T-cell (primary cell): ENCODE results near the gene TRAF3IP1. TPM values are rescaled to one million over a fixed set of nuclear protein-coding genes. Genes with fewer than 3 reads are reported as not detected.

Source experiments
- ATAC-seq, 4 experiments: fragments of 200-7000 bp in 3 of 4; fragments of 150-1000 bp in 1 of 4; cut with Tn5 transposase; replicated peaks in 1 of 4; 1 replicate in 3 of 4; 2 replicates in 1 of 4; pipeline ENCODE4 v1.10.0; 2021; ENCODE audit warnings: moderate library complexity in 3 of 4, mild to moderate bottlenecking in 2 of 4, moderate number of reproducible peaks in 1 of 4
- CTCF ChIA-PET, 2 donors: fragments of 300-600 bp; sonication (Branson Sonifier 250); formaldehyde crosslinking; loops; one replicate each; lab custom pipeline; 2022; ENCODE audit warnings: antibody characterized with exemption in 2 of 2; lab: Charles Lee
- POLR2A ChIA-PET, 2 donors: fragments of 300-600 bp; sonication (Branson Sonifier 250); formaldehyde crosslinking; loops; one replicate each; lab custom pipeline; 2022; ENCODE audit warnings: antibody characterized with exemption in 2 of 2; lab: Charles Lee
- DNase-seq, 35 experiments: peaks; one replicate each; pipeline versions ENCODE4 v3.0.0 to v3.0.0-alpha.2; 2013 to 2023
- H3K27ac ChIP-seq: one replicate; pipeline ENCODE4 v1.5.1; 2013; ENCODE audit warnings: low read length
- H3K27me3 ChIP-seq, 2 experiments: replicated peaks in 1 of 2; 1 replicate in 1 of 2; 2 replicates in 1 of 2; pipeline versions ENCODE4 v1.6.1 to v1.7.0; 2013; ENCODE audit warnings: low read length in 1 of 2, mixed read lengths in 1 of 2; ENCODE audit not compliant: control insufficient read depth in 2 of 2, insufficient read depth in 2 of 2; ENCODE audit errors: extremely low read depth in 1 of 2
- H3K36me3 ChIP-seq, 2 donors: 1 replicate in 1 of 2; 2 replicates in 1 of 2; pipeline versions ENCODE4 v1.6.1 to v1.7.0; 2013; ENCODE audit warnings: low read length in 1 of 2; ENCODE audit not compliant: control insufficient read depth in 2 of 2, insufficient read depth in 1 of 2; ENCODE audit errors: extremely low read depth in 1 of 2
- H3K4me1 ChIP-seq, 2 experiments: 1 replicate in 1 of 2; 2 replicates in 1 of 2; pipeline versions ENCODE4 v1.6.1 to v1.7.0; 2013; ENCODE audit warnings: low read length in 2 of 2, mixed read lengths in 1 of 2; ENCODE audit not compliant: insufficient read depth in 2 of 2, control insufficient read depth in 1 of 2; ENCODE audit errors: extremely low read depth in 1 of 2
- H3K4me3 ChIP-seq, 2 donors: 1 replicate in 1 of 2; 2 replicates in 1 of 2; pipeline versions ENCODE4 v1.5.1 to v1.7.0; 2013; ENCODE audit warnings: mild to moderate bottlenecking in 2 of 2, low read length in 1 of 2, moderate library complexity in 1 of 2; ENCODE audit not compliant: control insufficient read depth in 1 of 2; ENCODE audit errors: extremely low read depth in 1 of 2
- H3K9me3 ChIP-seq: 2 replicates; pipeline ENCODE4 v1.7.0; 2013
- H3K27ac Mint-ChIP-seq, 2 donors: one replicate each; pipeline ENCODE4 v1.8.0; 2020 to 2021; ENCODE audit warnings: mild to moderate bottlenecking in 2 of 2, mixed read lengths in 2 of 2
- H3K27me3 Mint-ChIP-seq, 2 donors: one replicate each; pipeline ENCODE4 v1.8.0; 2021 to 2022; ENCODE audit warnings: mixed read lengths in 2 of 2
- H3K36me3 Mint-ChIP-seq: one replicate; pipeline ENCODE4 v1.8.0; 2021; ENCODE audit warnings: mixed read lengths
- H3K4me1 Mint-ChIP-seq, 3 donors: one replicate each; pipeline ENCODE4 v1.8.0; 2020 to 2022; ENCODE audit warnings: mixed read lengths in 3 of 3, mild to moderate bottlenecking in 1 of 3
- H3K4me3 Mint-ChIP-seq, 3 donors: one replicate each; pipeline ENCODE4 v1.8.0; 2020 to 2022; ENCODE audit warnings: mild to moderate bottlenecking in 3 of 3, mixed read lengths in 3 of 3, moderate library complexity in 3 of 3
- H3K9me3 Mint-ChIP-seq, 3 donors: one replicate each; pipeline ENCODE4 v1.8.0; 2020 to 2022; ENCODE audit warnings: mixed read lengths in 3 of 3
- WGBS: methylation state at CpG from one replicate; pipeline ENCODE4 v1.1.5; 2013; ENCODE audit warnings: missing lambda C conversion rate; ENCODE audit not compliant: insufficient coverage; 5-methylcytosine and 5-hydroxymethylcytosine counted together
- total RNA-seq, 35 experiments: library from RNA in 6 of 35; stranded (reverse) in 6 of 35; fragments of 120-200 nt in 1 of 35; gene quantifications; one replicate each; pipeline versions ENCODE4 v1.2.1 to v1.2.4 and lab custom pipeline; 2013 to 2026

TRAF3IP1 gene
- total RNA-seq, 5 donors from 2014 or later (not counting 1 experiment from before 2014, with no cell fraction given): 6.3 to 12.1 (median 11.8) TPM

DNA sequence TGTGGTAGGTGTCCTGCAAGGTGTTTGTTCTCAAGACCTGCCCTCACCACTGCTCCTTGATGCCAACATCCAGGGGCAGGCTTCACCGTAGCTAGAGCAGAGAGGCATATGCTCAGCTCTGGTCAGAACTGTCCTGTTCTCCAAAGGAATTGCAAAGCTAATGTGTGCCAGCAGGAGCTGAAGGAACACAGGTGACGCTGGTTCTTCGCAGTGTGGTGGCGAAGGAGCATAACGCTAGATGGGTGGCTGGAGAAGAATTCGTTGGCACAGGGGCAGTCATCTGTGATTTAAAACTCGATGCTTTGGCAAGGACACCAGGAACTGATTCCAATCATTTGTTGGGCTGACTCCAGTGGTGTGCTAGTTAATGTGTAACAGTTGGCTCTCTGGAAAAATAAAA lies 20.5 kb upstream of the TRAF3IP1 start:
- no peak for ATAC-seq
- ChIA-PET POLR2A (interaction anchor here in 1 of 2 donors (0.6 kb wide), 1 partner anchor 101 kb away, joined by 3 read pairs; no protein-coding TSS in a partner anchor), CTCF (no interaction called here)
- H3K36me3 ChIP-seq: no peaks in the 10 kb centered on the region
- H3K36me3 Mint-ChIP-seq: no peaks in the 10 kb centered on the region
- H3K4me1 Mint-ChIP-seq: no peaks in the 10 kb centered on the region
- H3K9me3 Mint-ChIP-seq: no peaks in the 10 kb centered on the region
- no peak overlapping the region for H3K27ac ChIP-seq
- 77% methylated on average over 7 of the region's 7 CpGs for WGBS
- H3K27me3 ChIP-seq: peaks cover 0 to 28% of the 10 kb centered on the region in 2 experiments
- H3K4me1 ChIP-seq: no peaks in the 10 kb centered on the region
- no peak overlapping the region for H3K4me3 ChIP-seq
- H3K9me3 ChIP-seq: no peaks in the 10 kb centered on the region
- H3K27ac Mint-ChIP-seq: no peak overlapping the region
- no peak for DNase-seq
- no peak overlapping the region for H3K4me3 Mint-ChIP-seq
- H3K27me3 Mint-ChIP-seq: peaks cover 0 to 16% of the 10 kb centered on the region in 2 donors

- Histone ChIP-seq H3K27ac (no peak overlapping the region), H3K27me3 (peaks cover 0 to 25% of the 10 kb centered on the region in 2 experiments), H3K9me3 (no peaks in the 10 kb centered on the region), H3K4me3 (no peak overlapping the region), H3K4me1 (no peaks in the 10 kb centered on the region), H3K36me3 (no peaks in the 10 kb centered on the region)
- no peak for ATAC-seq
- ChIA-PET POLR2A (no interaction called here), CTCF (interaction anchor here in 1 of 2 donors (0.5 to 0.7 kb wide), 3 partner anchors 80 to 1928 kb away, joined by 3 read pairs; no protein-coding TSS in a partner anchor)
- no peak overlapping the region for H3K4me3 Mint-ChIP-seq
- DNase-seq: no peak
- peaks cover 0 to 5% of the 10 kb centered on the region in 2 donors for H3K27me3 Mint-ChIP-seq
- H3K9me3 Mint-ChIP-seq: no peaks in the 10 kb centered on the region
- 67% methylated on average over 1 of the region's 3 CpGs for WGBS
- H3K36me3 Mint-ChIP-seq: no peaks in the 10 kb centered on the region
- H3K27ac Mint-ChIP-seq: no peak overlapping the region
- no peaks in the 10 kb centered on the region for H3K4me1 Mint-ChIP-seq
Observed at GRCh38 chr2:238302087-238302486, 18.2 kb upstream of the TRAF3IP1 start.

DNA sequence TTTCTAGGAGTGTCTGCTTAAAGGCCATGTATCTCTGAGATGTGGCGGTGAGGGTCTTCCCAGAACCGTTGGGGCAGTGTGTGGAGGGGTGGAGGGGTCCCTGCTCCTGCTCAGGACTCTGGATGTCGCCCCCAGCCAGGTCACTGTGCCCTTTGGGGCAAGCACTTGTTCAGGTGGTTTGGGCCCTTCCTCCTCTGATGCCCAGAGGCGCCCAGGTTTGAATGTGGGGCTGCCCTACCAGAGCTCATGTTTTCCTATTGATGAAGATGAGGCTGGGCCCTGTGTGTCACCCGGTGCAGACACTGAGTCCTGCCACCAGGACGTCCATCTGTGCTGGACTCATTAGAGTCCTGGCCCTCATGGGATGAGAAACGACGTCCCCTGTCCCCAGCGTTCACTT lies 17.6 kb upstream of the TRAF3IP1 start:
- Mint-ChIP-seq H3K27ac (no peak overlapping the region), H3K27me3 (peaks cover 0 to 2% of the 10 kb centered on the region in 2 donors), H3K9me3 (no peaks in the 10 kb centered on the region), H3K36me3 (no peaks in the 10 kb centered on the region), H3K4me1 (no peaks in the 10 kb centered on the region), H3K4me3 (no peak overlapping the region)
- WGBS: 75% methylated on average over 9 of the region's 9 CpGs
- ATAC-seq: no peak
- ChIA-PET POLR2A (no interaction called here), CTCF (interaction anchor here in 1 of 2 donors (0.6 kb wide), 1 partner anchor 81 kb away, joined by 3 read pairs; no protein-coding TSS in a partner anchor)
- Histone ChIP-seq H3K9me3 (no peaks in the 10 kb centered on the region), H3K4me3 (no peak overlapping the region), H3K27ac (no peak overlapping the region), H3K36me3 (no peaks in the 10 kb centered on the region), H3K4me1 (no peaks in the 10 kb centered on the region), H3K27me3 (peaks cover 0 to 18% of the 10 kb centered on the region in 2 experiments)
- DNase-seq: no peak

DNA sequence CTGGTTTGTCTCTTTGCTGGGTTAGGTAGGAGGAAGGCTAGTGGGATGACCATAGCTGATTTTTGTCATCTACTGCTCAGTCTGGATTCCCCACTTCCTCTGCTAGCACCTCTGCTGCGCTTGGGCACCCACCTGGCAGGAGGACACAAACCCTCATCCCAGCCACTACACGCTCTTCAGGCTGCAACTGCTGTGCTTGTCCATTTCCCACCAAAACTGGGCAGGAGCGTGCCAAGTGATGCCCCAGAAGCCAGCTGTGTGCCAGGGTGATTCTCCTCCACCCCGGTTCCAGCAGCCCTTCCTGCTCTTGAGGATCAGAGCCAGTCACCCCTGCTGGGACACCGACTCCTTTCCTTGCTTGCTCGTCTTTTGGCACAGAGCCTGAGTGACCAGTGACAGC lies 16.2 kb upstream of the TRAF3IP1 start:
- H3K36me3 Mint-ChIP-seq: no peaks in the 10 kb centered on the region
- no peak overlapping the region for H3K27ac ChIP-seq
- peaks cover 1 to 2% of the 10 kb centered on the region in 2 donors for H3K27me3 Mint-ChIP-seq
- no peaks in the 10 kb centered on the region for H3K9me3 Mint-ChIP-seq
- CTCF ChIA-PET: no interaction called here
- POLR2A ChIA-PET: no interaction called here
- no peak for ATAC-seq
- peaks cover 0 to 20% of the 10 kb centered on the region in 2 experiments for H3K27me3 ChIP-seq
- no peaks in the 10 kb centered on the region for H3K36me3 ChIP-seq
- no peak overlapping the region for H3K4me3 ChIP-seq
- no peaks in the 10 kb centered on the region for H3K4me1 ChIP-seq
- WGBS: 87% methylated on average over 6 of the region's 6 CpGs
- no peaks in the 10 kb centered on the region for H3K4me1 Mint-ChIP-seq
- no peak overlapping the region for H3K4me3 Mint-ChIP-seq
- no peak for DNase-seq
- no peaks in the 10 kb centered on the region for H3K9me3 ChIP-seq
- no peak overlapping the region for H3K27ac Mint-ChIP-seq

GRCh38 chr2:238305092-238305862 lies 15.0 kb upstream of the TRAF3IP1 start:
- no peak overlapping the region for H3K4me3 ChIP-seq
- Mint-ChIP-seq H3K36me3 (no peaks in the 10 kb centered on the region), H3K9me3 (no peaks in the 10 kb centered on the region), H3K27me3 (peaks cover 3 to 4% of the 10 kb centered on the region in 2 donors), H3K4me3 (no peak overlapping the region), H3K4me1 (no peaks in the 10 kb centered on the region), H3K27ac (no peak overlapping the region)
- H3K9me3 ChIP-seq: no peaks in the 10 kb centered on the region
- ATAC-seq: no peak
- no peak overlapping the region for H3K27ac ChIP-seq
- DNase-seq: no peak
- 98% methylated on average over 5 of the region's 12 CpGs for WGBS
- ChIA-PET CTCF (no interaction called here), POLR2A (no interaction called here)
- no peaks in the 10 kb centered on the region for H3K4me1 ChIP-seq
- H3K36me3 ChIP-seq: no peaks in the 10 kb centered on the region
- peaks cover 0 to 30% of the 10 kb centered on the region in 2 experiments for H3K27me3 ChIP-seq

GRCh38 chr2:238305965-238306671 lies 14.2 kb upstream of the TRAF3IP1 start:
- Histone ChIP-seq H3K4me1 (no peaks in the 10 kb centered on the region), H3K36me3 (no peaks in the 10 kb centered on the region), H3K27ac (no peak overlapping the region), H3K4me3 (no peak overlapping the region), H3K27me3 (peaks cover 0 to 28% of the 10 kb centered on the region in 2 experiments), H3K9me3 (no peaks in the 10 kb centered on the region)
- ATAC-seq: no peak
- no peaks in the 10 kb centered on the region for H3K36me3 Mint-ChIP-seq
- H3K4me3 Mint-ChIP-seq: no peak overlapping the region
- no peaks in the 10 kb centered on the region for H3K4me1 Mint-ChIP-seq
- H3K27ac Mint-ChIP-seq: no peak overlapping the region
- no peak for DNase-seq
- peaks cover 3 to 5% of the 10 kb centered on the region in 2 donors for H3K27me3 Mint-ChIP-seq
- WGBS: 95% methylated on average over 5 of the region's 11 CpGs
- H3K9me3 Mint-ChIP-seq: no peaks in the 10 kb centered on the region
- CTCF ChIA-PET: no interaction called here
- POLR2A ChIA-PET: no interaction called here
